Measurements from ENCODE around the gene OSER1.

The OSER1 gene

DNA sequence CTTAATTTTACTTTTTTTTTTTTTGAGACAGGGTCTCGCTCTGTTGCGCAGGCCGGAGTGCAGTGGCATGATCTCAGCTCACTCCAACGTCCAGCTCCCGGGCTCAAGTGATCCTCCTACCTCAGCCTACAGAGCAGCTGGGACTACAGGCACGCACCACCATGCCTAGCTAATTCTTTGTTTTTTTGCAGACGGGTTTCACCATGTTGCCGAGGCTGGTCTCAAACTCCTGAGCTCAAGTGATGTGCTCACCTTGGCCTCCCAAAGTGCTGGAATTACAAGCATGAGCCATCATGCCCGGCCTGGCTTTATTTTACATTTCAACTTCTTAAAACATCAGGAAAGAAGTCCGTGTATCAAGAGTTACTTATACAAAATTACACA, 5.7 kb downstream of the OSER1 start:
- DNase-seq: no peak
- Histone ChIP-seq H3K27me3 (replicated peaks in 2 of 5; ENCODE audit: control insufficient read depth in 4 of 5, insufficient read depth in 5 of 5, low read length in 4 of 5) (no peaks in the 10 kb centered on the region), H3K4me3 (ENCODE audit: control insufficient read depth in 1 of 7, extremely low read depth in 1 of 7, insufficient read depth in 4 of 7, low read depth in 2 of 7, low read length in 6 of 7) (no peak overlapping the region), H3K9me3 (ENCODE audit: control extremely low read depth in 1 of 5, control insufficient read depth in 4 of 5, insufficient read depth in 2 of 5, low read depth in 1 of 5, low read length in 4 of 5) (no peaks in the 10 kb centered on the region), H3K36me3 (ENCODE audit: control insufficient read depth in 4 of 4, insufficient read depth in 4 of 4, low read length in 3 of 4) (peaks cover 29 to 48% (median 39%) of the 10 kb centered on the region in 4 experiments), H3K4me1 (ENCODE audit: control extremely low read depth in 1 of 4, control insufficient read depth in 4 of 4, insufficient read depth in 4 of 4, low read length in 3 of 4) (peaks cover 18 to 36% (median 26%) of the 10 kb centered on the region in 4 experiments), H3K27ac (ENCODE audit: insufficient read depth in 1 of 2, low read depth in 1 of 2, low read length in 2 of 2, poor library complexity in 1 of 2, severe bottlenecking in 2 of 2) (no peak overlapping the region)
- ChIA-PET CTCF (no interaction called here), POLR2A (no interaction called here)
- WGBS (ENCODE audit: insufficient coverage): 96% methylated on average over 3 of the region's 10 CpGs

DNA sequence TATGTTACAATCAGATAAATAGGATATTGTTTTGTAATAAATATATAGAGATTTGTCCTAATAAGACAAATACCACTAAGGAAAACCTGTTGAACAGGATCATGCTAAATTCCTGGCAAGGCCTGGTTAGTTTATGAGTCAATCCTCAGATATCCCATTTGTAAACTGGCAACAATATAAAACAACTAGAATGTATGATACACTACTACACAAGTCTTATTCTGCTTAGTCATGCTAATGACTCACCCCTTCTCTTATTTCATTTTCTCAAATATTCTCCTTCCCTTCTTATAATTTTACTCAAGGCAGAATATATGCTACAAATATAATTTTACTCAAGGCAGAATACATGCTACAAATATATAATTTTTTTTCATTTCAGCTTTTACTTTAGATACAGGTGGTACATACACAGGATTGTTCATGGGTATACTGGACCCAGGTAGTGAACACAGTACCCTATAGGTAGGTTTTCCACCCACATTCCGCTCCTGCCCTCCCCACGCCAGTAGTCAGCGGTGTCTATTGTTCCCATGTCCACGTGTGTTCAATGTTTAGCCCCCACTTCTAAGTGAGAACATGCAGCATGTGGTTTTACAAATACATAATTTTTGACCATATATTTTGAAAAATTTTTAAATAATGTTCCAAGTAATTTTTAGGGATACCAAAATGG, 6.3 kb downstream of the OSER1 start:
- Histone ChIP-seq H3K27ac (ENCODE audit: insufficient read depth in 1 of 2, low read depth in 1 of 2, low read length in 2 of 2, poor library complexity in 1 of 2, severe bottlenecking in 2 of 2) (peak overlapping the region in 1 of 2 experiments; percentile 70), H3K27me3 (replicated peaks in 2 of 5; ENCODE audit: control insufficient read depth in 4 of 5, insufficient read depth in 5 of 5, low read length in 4 of 5) (no peaks in the 10 kb centered on the region), H3K4me3 (ENCODE audit: control insufficient read depth in 1 of 7, extremely low read depth in 1 of 7, insufficient read depth in 4 of 7, low read depth in 2 of 7, low read length in 6 of 7) (no peak overlapping the region), H3K36me3 (ENCODE audit: control insufficient read depth in 4 of 4, insufficient read depth in 4 of 4, low read length in 3 of 4) (peaks cover 29 to 52% (median 43%) of the 10 kb centered on the region in 4 experiments), H3K4me1 (ENCODE audit: control extremely low read depth in 1 of 4, control insufficient read depth in 4 of 4, insufficient read depth in 4 of 4, low read length in 3 of 4) (peaks cover 16 to 31% (median 21%) of the 10 kb centered on the region in 4 experiments), H3K9me3 (ENCODE audit: control extremely low read depth in 1 of 5, control insufficient read depth in 4 of 5, insufficient read depth in 2 of 5, low read depth in 1 of 5, low read length in 4 of 5) (no peaks in the 10 kb centered on the region)
- WGBS (ENCODE audit: insufficient coverage): no CpG with 5 or more reads among the region's 4 CpGs
- POLR2A ChIA-PET: no interaction called here
- DNase-seq: peak; percentile 40 to 82 (median 70)
- CTCF ChIA-PET: no interaction called here

DNA sequence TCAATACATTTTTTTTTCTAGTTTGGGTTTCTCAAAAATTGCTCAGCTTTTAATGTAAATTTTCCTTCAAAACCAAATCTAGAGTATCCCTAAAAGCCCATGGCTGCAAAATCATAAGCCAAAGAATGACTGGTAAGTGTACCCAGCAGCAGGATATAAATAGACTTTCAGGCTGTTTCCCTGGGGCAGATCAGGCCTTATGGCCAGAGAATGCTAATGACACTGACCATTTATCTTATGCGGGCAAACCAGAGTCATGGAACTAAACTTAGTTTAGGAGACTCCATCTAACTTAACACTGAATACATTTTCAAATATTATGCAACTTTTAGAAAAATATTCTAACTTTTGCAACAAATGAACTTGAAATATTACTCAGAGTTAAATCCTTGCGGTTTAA, 7.4 kb downstream of the OSER1 start:
- 100% methylated on average over 1 of the region's 2 CpGs for WGBS (ENCODE audit: insufficient coverage)
- H3K27ac ChIP-seq (ENCODE audit: insufficient read depth in 1 of 2, low read depth in 1 of 2, low read length in 2 of 2, poor library complexity in 1 of 2, severe bottlenecking in 2 of 2): no peak overlapping the region
- peaks cover 32 to 58% (median 46%) of the 10 kb centered on the region in 4 experiments for H3K36me3 ChIP-seq (ENCODE audit: control insufficient read depth in 4 of 4, insufficient read depth in 4 of 4, low read length in 3 of 4)
- ChIA-PET POLR2A (no interaction called here), CTCF (interaction anchor here (0.6 to 0.8 kb wide), 2 partner anchors 12 to 24 kb away, joined by 3 read pairs; no protein-coding TSS in a partner anchor)
- no peak for DNase-seq
- H3K9me3 ChIP-seq (ENCODE audit: control extremely low read depth in 1 of 5, control insufficient read depth in 4 of 5, insufficient read depth in 2 of 5, low read depth in 1 of 5, low read length in 4 of 5): no peaks in the 10 kb centered on the region
- no peak overlapping the region for H3K4me3 ChIP-seq (ENCODE audit: control insufficient read depth in 1 of 7, extremely low read depth in 1 of 7, insufficient read depth in 4 of 7, low read depth in 2 of 7, low read length in 6 of 7)
- peaks cover 4 to 23% (median 11%) of the 10 kb centered on the region in 4 experiments for H3K4me1 ChIP-seq (ENCODE audit: control extremely low read depth in 1 of 4, control insufficient read depth in 4 of 4, insufficient read depth in 4 of 4, low read length in 3 of 4)
- no peaks in the 10 kb centered on the region for H3K27me3 ChIP-seq (replicated peaks in 2 of 5; ENCODE audit: control insufficient read depth in 4 of 5, insufficient read depth in 5 of 5, low read length in 4 of 5)

DNA sequence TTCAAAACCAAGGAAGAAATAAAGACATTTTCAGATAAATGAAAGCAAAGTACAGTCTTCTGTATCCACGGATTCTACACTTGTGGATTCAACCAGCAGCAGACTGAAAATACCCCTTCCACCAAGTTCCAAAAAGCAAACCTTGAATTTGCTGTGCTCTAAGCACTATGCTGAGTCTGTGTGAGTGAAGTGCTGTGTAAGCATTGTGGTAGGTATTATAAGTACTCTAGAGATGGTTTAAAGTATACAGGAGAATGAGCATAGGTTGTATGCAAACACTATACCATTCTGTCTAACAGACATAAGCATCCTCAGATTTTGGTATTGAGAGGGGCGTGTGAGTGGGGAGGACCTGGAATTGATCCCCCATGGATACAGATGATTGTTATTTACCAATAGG, 9.6 kb downstream of the OSER1 start:
- no peaks in the 10 kb centered on the region for H3K9me3 ChIP-seq (ENCODE audit: control extremely low read depth in 1 of 5, control insufficient read depth in 4 of 5, insufficient read depth in 2 of 5, low read depth in 1 of 5, low read length in 4 of 5)
- no peak overlapping the region for H3K4me3 ChIP-seq (ENCODE audit: control insufficient read depth in 1 of 7, extremely low read depth in 1 of 7, insufficient read depth in 4 of 7, low read depth in 2 of 7, low read length in 6 of 7)
- ChIA-PET POLR2A (no interaction called here), CTCF (no interaction called here)
- H3K4me1 ChIP-seq (ENCODE audit: control extremely low read depth in 1 of 4, control insufficient read depth in 4 of 4, insufficient read depth in 4 of 4, low read length in 3 of 4): peaks cover 0 to 9% (median 3%) of the 10 kb centered on the region in 4 experiments
- no CpG with 5 or more reads among the region's 2 CpGs for WGBS (ENCODE audit: insufficient coverage)
- H3K27me3 ChIP-seq (replicated peaks in 2 of 5; ENCODE audit: control insufficient read depth in 4 of 5, insufficient read depth in 5 of 5, low read length in 4 of 5): no peaks in the 10 kb centered on the region
- H3K27ac ChIP-seq (ENCODE audit: insufficient read depth in 1 of 2, low read depth in 1 of 2, low read length in 2 of 2, poor library complexity in 1 of 2, severe bottlenecking in 2 of 2): no peak overlapping the region
- H3K36me3 ChIP-seq (ENCODE audit: control insufficient read depth in 4 of 4, insufficient read depth in 4 of 4, low read length in 3 of 4): peaks cover 36 to 71% (median 56%) of the 10 kb centered on the region in 4 experiments
- no peak for DNase-seq

DNA sequence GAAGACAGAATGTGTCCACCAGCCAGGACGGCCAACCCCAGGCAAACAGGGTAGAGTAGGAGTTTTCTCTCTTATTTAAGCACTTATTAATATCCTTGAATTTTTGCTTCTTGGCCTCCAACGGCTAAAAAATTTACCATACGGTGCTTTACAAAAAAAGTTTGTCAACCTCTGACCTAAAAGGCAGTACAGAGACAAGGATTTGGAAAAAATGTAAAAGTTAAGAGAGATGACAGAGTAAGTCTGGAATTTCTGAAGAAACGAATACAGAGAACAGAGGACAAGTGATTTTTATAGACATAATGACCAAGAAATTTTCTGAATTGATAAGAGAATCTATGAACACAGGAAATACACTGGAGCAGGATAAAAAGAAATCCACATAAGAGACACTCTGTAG, 10.2 kb downstream of the OSER1 start:
- ChIA-PET POLR2A (no interaction called here), CTCF (interaction anchor here (1.4 kb wide), 1 partner anchor 9 kb away, joined by 5 read pairs; no protein-coding TSS in a partner anchor)
- no peaks in the 10 kb centered on the region for H3K27me3 ChIP-seq (replicated peaks in 2 of 5; ENCODE audit: control insufficient read depth in 4 of 5, insufficient read depth in 5 of 5, low read length in 4 of 5)
- H3K4me3 ChIP-seq (ENCODE audit: control insufficient read depth in 1 of 7, extremely low read depth in 1 of 7, insufficient read depth in 4 of 7, low read depth in 2 of 7, low read length in 6 of 7): no peak overlapping the region
- H3K9me3 ChIP-seq (ENCODE audit: control extremely low read depth in 1 of 5, control insufficient read depth in 4 of 5, insufficient read depth in 2 of 5, low read depth in 1 of 5, low read length in 4 of 5): no peaks in the 10 kb centered on the region
- DNase-seq: no peak
- H3K27ac ChIP-seq (ENCODE audit: insufficient read depth in 1 of 2, low read depth in 1 of 2, low read length in 2 of 2, poor library complexity in 1 of 2, severe bottlenecking in 2 of 2): no peak overlapping the region
- H3K4me1 ChIP-seq (ENCODE audit: control extremely low read depth in 1 of 4, control insufficient read depth in 4 of 4, insufficient read depth in 4 of 4, low read length in 3 of 4): peaks cover 5 to 15% (median 7%) of the 10 kb centered on the region in 4 experiments
- peaks cover 32 to 70% (median 52%) of the 10 kb centered on the region in 4 experiments for H3K36me3 ChIP-seq (ENCODE audit: control insufficient read depth in 4 of 4, insufficient read depth in 4 of 4, low read length in 3 of 4)
- WGBS (ENCODE audit: insufficient coverage): 100% methylated on average over 2 of the region's 4 CpGs

DNA sequence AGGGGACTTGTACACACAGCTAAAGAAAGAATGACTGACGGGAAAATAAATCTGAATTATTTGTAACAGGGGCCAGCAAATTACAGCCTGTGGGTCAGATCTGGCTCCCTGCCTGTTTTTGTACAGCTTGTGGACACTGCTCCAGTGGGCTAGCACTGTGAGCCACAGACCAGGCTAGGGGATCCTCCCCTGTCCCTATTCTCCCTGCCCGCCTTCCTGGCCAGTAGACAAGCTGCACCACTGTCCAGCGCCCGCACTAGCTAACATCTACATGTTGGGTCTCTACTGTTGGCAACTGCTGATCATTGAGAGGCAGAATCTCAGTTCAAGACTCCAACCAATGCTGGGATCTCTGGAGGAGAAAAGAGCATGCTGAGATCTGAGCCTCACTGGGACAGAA, 10.7 kb downstream of the OSER1 start:
- WGBS (ENCODE audit: insufficient coverage): 95% methylated on average over 4 of the region's 4 CpGs
- H3K27ac ChIP-seq (ENCODE audit: insufficient read depth in 1 of 2, low read depth in 1 of 2, low read length in 2 of 2, poor library complexity in 1 of 2, severe bottlenecking in 2 of 2): no peak overlapping the region
- CTCF ChIA-PET: interaction anchor here (1.4 kb wide), 1 partner anchor 9 kb away, joined by 5 read pairs; no protein-coding TSS in a partner anchor

DNA sequence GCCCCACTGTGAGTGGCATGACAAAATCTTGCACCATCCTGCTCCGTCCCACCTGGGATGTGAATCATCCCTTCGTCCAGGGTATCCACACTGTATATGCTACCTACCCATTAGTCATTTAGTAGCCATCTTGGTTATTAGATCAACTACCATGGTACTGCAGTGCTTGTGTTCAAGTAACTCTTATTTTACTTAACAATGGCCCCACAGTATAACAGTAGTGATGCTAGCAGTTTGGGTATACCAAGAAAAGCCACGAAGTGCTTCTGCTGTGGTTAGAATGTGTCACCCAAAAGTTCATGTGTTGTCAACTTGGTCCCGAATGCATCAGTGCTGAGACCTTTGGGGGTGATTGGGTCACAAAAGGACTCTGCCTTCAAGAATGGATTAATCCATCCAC, 11.7 kb downstream of the OSER1 start:
- no peaks in the 10 kb centered on the region for H3K27me3 ChIP-seq (replicated peaks in 2 of 5; ENCODE audit: control insufficient read depth in 4 of 5, insufficient read depth in 5 of 5, low read length in 4 of 5)
- H3K9me3 ChIP-seq (ENCODE audit: control extremely low read depth in 1 of 5, control insufficient read depth in 4 of 5, insufficient read depth in 2 of 5, low read depth in 1 of 5, low read length in 4 of 5): no peaks in the 10 kb centered on the region
- CTCF ChIA-PET: interaction anchor here (1.2 to 1.4 kb wide), 2 partner anchors 8 to 10 kb away, joined by 4 to 5 read pairs; no protein-coding TSS in a partner anchor
- H3K27ac ChIP-seq (ENCODE audit: insufficient read depth in 1 of 2, low read depth in 1 of 2, low read length in 2 of 2, poor library complexity in 1 of 2, severe bottlenecking in 2 of 2): no peak overlapping the region
- peaks cover 3 to 15% (median 8%) of the 10 kb centered on the region in 4 experiments for H3K4me1 ChIP-seq (ENCODE audit: control extremely low read depth in 1 of 4, control insufficient read depth in 4 of 4, insufficient read depth in 4 of 4, low read length in 3 of 4)
- H3K36me3 ChIP-seq (ENCODE audit: control insufficient read depth in 4 of 4, insufficient read depth in 4 of 4, low read length in 3 of 4): peaks cover 20 to 60% (median 47%) of the 10 kb centered on the region in 4 experiments
- WGBS (ENCODE audit: insufficient coverage): 78% methylated on average over 4 of the region's 4 CpGs
- peak in 2 of 3 donors; percentile 39 to 51 for DNase-seq
- H3K4me3 ChIP-seq (ENCODE audit: control insufficient read depth in 1 of 7, extremely low read depth in 1 of 7, insufficient read depth in 4 of 7, low read depth in 2 of 7, low read length in 6 of 7): no peak overlapping the region
- POLR2A ChIA-PET: no interaction called here

More for the DNA sequence above, 10.7 kb downstream of the OSER1 start:
- Histone ChIP-seq H3K4me3 (ENCODE audit: control insufficient read depth in 1 of 7, extremely low read depth in 1 of 7, insufficient read depth in 4 of 7, low read depth in 2 of 7, low read length in 6 of 7) (no peak overlapping the region), H3K36me3 (ENCODE audit: control insufficient read depth in 4 of 4, insufficient read depth in 4 of 4, low read length in 3 of 4) (peaks cover 27 to 65% (median 50%) of the 10 kb centered on the region in 4 experiments), H3K4me1 (ENCODE audit: control extremely low read depth in 1 of 4, control insufficient read depth in 4 of 4, insufficient read depth in 4 of 4, low read length in 3 of 4) (peaks cover 6 to 20% (median 8%) of the 10 kb centered on the region in 4 experiments), H3K27me3 (replicated peaks in 2 of 5; ENCODE audit: control insufficient read depth in 4 of 5, insufficient read depth in 5 of 5, low read length in 4 of 5) (no peaks in the 10 kb centered on the region), H3K9me3 (ENCODE audit: control extremely low read depth in 1 of 5, control insufficient read depth in 4 of 5, insufficient read depth in 2 of 5, low read depth in 1 of 5, low read length in 4 of 5) (no peaks in the 10 kb centered on the region)
- POLR2A ChIA-PET: no interaction called here
- DNase-seq: no peak

All from common myeloid progenitor, CD34-positive (primary cell).